GM18499 (cell line): ENCODE measurements around the gene VAX1.
"Not testable (repeated sequence)": the region's sequence is repeated elsewhere in the genome, so short reads cannot be mapped to it uniquely, and the experiment has no call there.

Experiments
- ATAC-seq: cut with Tn5 transposase; IDR thresholded peaks from one replicate; pipeline ENCODE4 v1.9.1; 2021; ENCODE audit warnings: moderate number of reproducible peaks; ENCODE audit not compliant: insufficient read depth, unreplicated experiment

Gene VAX1

GRCh38 chr10:117136391-117136975 is 1.6 kb downstream of the VAX1 start:
- no peak for ATAC-seq

- ATAC-seq = no peak
Measured at GRCh38 chr10:117135480-117136140, 2.5 kb downstream of the VAX1 start.

GRCh38 chr10:117135026-117135372 is 3.1 kb downstream of the VAX1 start:
- ATAC-seq = no peak

- ATAC-seq = no peak
Measured at GRCh38 chr10:117134306-117135025, 3.6 kb downstream of the VAX1 start.

GRCh38 chr10:117134056-117134305 is 4.1 kb downstream of the VAX1 start:
- ATAC-seq = no peak

GRCh38 chr10:117133273-117134055 is 4.6 kb downstream of the VAX1 start:
- ATAC-seq = no peak

- no peak for ATAC-seq
Measured at GRCh38 chr10:117132751-117133231, 5.3 kb downstream of the VAX1 start.

GRCh38 chr10:117131376-117132327 is 6.4 kb downstream of the VAX1 start:
- no peak for ATAC-seq

- ATAC-seq = no peak
Measured at GRCh38 chr10:117130862-117131375, 7.2 kb downstream of the VAX1 start.

- no peak for ATAC-seq
Measured at GRCh38 chr10:117130346-117130745, 7.7 kb downstream of the VAX1 start.

GRCh38 chr10:117126645-117127044 is 11.4 kb downstream of the VAX1 start:
- ATAC-seq = not testable (repeated sequence)

GRCh38 chr10:117126034-117126433 is 12.0 kb downstream of the VAX1 start:
- ATAC-seq = no peak

GRCh38 chr10:117112220-117112619 is 25.9 kb downstream of the VAX1 start:
- no peak for ATAC-seq

GRCh38 chr10:117107238-117107637 is 30.8 kb downstream of the VAX1 start:
- ATAC-seq = no peak

GRCh38 chr10:117096599-117097201 is 41.4 kb downstream of the VAX1 start:
- ATAC-seq = no peak

- ATAC-seq = no peak
Measured at GRCh38 chr10:117094856-117095255, 43.2 kb downstream of the VAX1 start.

GRCh38 chr10:117092386-117092785 is 45.7 kb downstream of the VAX1 start:
- ATAC-seq = no peak

GRCh38 chr10:117090834-117091233 is 47.2 kb downstream of the VAX1 start:
- ATAC-seq = no peak

GRCh38 chr10:117087521-117087920 is 50.5 kb downstream of the VAX1 start:
- no peak for ATAC-seq
